HL-60/S4 treated with retinoic acid at 250 ng/mL for 4 days and 3 days (cell line): Measurements from ENCODE around the gene GTF3A.
"Not testable (repeated sequence)": the region's sequence is repeated elsewhere in the genome, so short reads cannot be mapped to it uniquely, and the experiment has no call there.

ENCODE experiments used
- in situ Hi-C: fragments of 300-500 bp; cut with MboI; formaldehyde crosslinking; loops from 2 replicates; pipeline ENCODE4 v1.7.0; 2022; ENCODE audit warnings: low sequenced_read_pairs

The GTF3A gene

GRCh38 chr13:27424246-27425157 is at the start of gene GTF3A:
GTF3A (plus strand) TSS chr13:27424619.
- in situ Hi-C loops, result no loop called here

GRCh38 chr13:27374650-27375049 is 49.8 kb upstream of the GTF3A start:
- in situ Hi-C loops, result loop anchor here (10.0 to 25.0 kb wide), 3 partner anchors 387 to 600 kb away; no protein-coding TSS in a partner anchor

- in situ Hi-C loops, result loop anchor here (10.0 kb wide), 2 partner anchors 459 to 599 kb away; no protein-coding TSS in a partner anchor
Measured at GRCh38 chr13:27375686-27376326, 48.6 kb upstream of the GTF3A start.

GRCh38 chr13:27379126-27379525 is 45.3 kb upstream of the GTF3A start:
- in situ Hi-C loops, result loop anchor here (10.0 kb wide), 2 partner anchors 456 to 596 kb away; no protein-coding TSS in a partner anchor

- in situ Hi-C loops, result loop anchor here (10.0 kb wide), 2 partner anchors 455 to 595 kb away; no protein-coding TSS in a partner anchor
Measured at GRCh38 chr13:27379694-27380641, 44.5 kb upstream of the GTF3A start.

GRCh38 chr13:27381601-27382000 is 42.8 kb upstream of the GTF3A start:
- in situ Hi-C loops, result no loop called here

GRCh38 chr13:27383104-27383921 is 41.1 kb upstream of the GTF3A start:
- in situ Hi-C loops, result no loop called here

GRCh38 chr13:27384285-27384684 is 40.1 kb upstream of the GTF3A start:
- in situ Hi-C loops, result no loop called here

- in situ Hi-C loops, result no loop called here
Measured at GRCh38 chr13:27388241-27388640, 36.2 kb upstream of the GTF3A start.

GRCh38 chr13:27389891-27390290 is 34.5 kb upstream of the GTF3A start:
- in situ Hi-C loops, result no loop called here

- in situ Hi-C loops, result no loop called here
Measured at GRCh38 chr13:27391471-27391870, 32.9 kb upstream of the GTF3A start.

GRCh38 chr13:27393101-27393500 is 31.3 kb upstream of the GTF3A start:
- in situ Hi-C loops, result no loop called here

- in situ Hi-C loops, result no loop called here
Measured at GRCh38 chr13:27395007-27395510, 29.4 kb upstream of the GTF3A start.

GRCh38 chr13:27396252-27396846 is 28.1 kb upstream of the GTF3A start:
- in situ Hi-C loops, result no loop called here

- in situ Hi-C loops, result no loop called here
Measured at GRCh38 chr13:27398360-27398759, 26.1 kb upstream of the GTF3A start.

- in situ Hi-C loops, result not testable (repeated sequence)
Measured at GRCh38 chr13:27400405-27400804, 24.0 kb upstream of the GTF3A start.

- in situ Hi-C loops, result no loop called here
Measured at GRCh38 chr13:27401210-27401609, 23.2 kb upstream of the GTF3A start.

- in situ Hi-C loops, result no loop called here
Measured at GRCh38 chr13:27403203-27403678, 21.2 kb upstream of the GTF3A start.

- in situ Hi-C loops, result no loop called here
Measured at GRCh38 chr13:27403727-27404385, 20.6 kb upstream of the GTF3A start.
